AG04449 (cell line): ENCODE results near the gene MITF.

Source experiments
- CTCF ChIA-PET: fragments of 350-600 bp; formaldehyde crosslinking; extraction: SDS; loops from one replicate; lab custom pipeline; 2021; ENCODE audit warnings: antibody characterized with exemption; lab: Yijun Ruan, JAX
- POLR2A ChIA-PET: fragments of 400-600, 350-600 bp; formaldehyde crosslinking; extraction: SDS; loops from one replicate; lab custom pipeline; 2020; ENCODE audit warnings: antibody characterized with exemption, inconsistent platforms; lab: Yijun Ruan, JAX
- DNase-seq: peaks from one replicate; pipeline ENCODE4 v3.0.0-alpha.2; 2010; ENCODE audit warnings: low read depth, low spot score
- H3K4me3 ChIP-seq: 2 replicates; pipeline ENCODE4 v1.5.1; 2011; ENCODE audit warnings: low read depth, mild to moderate bottlenecking, control low read depth, low read length
- TF ChIP-seq, protein P1 (sequence below): IDR thresholded peaks from one replicate; pipeline ENCODE4 v1.5.1; 2011; ENCODE audit warnings: mild to moderate bottlenecking, moderate library complexity, low read length, control low read depth, inconsistent platforms; ENCODE audit not compliant: insufficient read depth; ENCODE audit errors: missing control alignments

Gene MITF

DNA sequence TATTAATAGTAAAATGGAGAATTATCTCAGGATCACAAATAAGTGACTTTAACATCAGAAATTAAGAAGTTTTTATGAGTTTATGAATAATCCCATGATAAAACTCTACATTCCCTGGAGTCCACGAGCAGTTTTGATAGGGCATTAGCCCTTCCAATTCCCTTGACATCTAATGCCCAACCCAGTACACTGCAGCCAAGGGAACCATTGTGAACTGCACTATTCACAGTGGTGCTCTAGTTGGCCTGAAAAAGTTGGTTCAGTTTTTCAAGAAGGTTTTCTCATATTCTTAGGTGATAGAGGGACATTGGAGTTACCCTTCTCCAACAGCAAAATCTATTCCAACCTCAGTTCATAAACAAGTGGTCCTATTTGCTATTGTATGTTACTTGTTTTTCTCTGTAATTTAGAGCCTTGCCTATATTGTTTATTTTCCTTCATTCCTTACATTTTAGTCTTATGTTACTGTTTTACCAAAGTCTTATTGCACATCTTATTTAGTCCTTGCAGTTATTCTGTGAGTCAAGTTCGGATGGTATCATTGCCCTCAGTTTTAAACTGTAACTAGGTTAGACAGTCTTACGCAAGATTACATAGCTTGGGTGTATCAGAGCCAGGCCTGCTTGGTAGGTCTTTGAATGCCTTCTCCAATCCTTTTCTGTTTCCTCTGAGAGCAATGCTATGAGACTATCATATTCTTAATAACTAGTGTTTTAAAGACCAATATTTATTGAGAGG is 202.3 kb downstream of the MITF start:
- ChIA-PET CTCF (no interaction called here), POLR2A (no interaction called here)
- no peak overlapping the region for H3K4me3 ChIP-seq
- DNase-seq = no peak
- TF ChIP-seq, protein P1, sequence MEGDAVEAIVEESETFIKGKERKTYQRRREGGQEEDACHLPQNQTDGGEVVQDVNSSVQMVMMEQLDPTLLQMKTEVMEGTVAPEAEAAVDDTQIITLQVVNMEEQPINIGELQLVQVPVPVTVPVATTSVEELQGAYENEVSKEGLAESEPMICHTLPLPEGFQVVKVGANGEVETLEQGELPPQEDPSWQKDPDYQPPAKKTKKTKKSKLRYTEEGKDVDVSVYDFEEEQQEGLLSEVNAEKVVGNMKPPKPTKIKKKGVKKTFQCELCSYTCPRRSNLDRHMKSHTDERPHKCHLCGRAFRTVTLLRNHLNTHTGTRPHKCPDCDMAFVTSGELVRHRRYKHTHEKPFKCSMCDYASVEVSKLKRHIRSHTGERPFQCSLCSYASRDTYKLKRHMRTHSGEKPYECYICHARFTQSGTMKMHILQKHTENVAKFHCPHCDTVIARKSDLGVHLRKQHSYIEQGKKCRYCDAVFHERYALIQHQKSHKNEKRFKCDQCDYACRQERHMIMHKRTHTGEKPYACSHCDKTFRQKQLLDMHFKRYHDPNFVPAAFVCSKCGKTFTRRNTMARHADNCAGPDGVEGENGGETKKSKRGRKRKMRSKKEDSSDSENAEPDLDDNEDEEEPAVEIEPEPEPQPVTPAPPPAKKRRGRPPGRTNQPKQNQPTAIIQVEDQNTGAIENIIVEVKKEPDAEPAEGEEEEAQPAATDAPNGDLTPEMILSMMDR = no peak

DNA sequence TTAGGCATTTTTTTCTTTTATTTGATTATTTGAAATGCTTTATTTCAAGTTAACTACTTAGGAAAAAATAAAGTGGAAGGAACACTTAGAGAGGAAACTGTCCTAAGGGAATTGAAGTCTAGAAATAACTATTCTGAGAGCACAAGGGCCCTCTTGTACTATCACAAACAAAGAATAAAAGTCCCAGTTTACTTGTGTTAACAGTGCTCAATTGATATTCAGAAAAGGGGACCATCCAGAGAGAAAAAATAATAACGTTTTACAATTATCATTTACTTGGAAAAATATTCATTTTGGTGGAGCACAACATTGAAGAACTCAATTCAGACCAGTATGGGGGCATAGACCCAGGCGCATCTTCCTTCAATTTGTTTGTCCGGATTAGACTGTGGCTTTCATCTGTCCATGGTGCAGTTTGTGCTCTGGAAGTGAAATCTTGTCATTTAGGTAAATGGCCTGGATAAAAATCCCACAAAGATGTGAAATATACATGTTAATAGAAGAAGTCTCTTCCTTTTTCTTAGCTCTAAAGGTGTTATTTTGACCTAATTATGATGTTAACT is 205.7 kb downstream of the MITF start:
- no peak overlapping the region for H3K4me3 ChIP-seq
- TF ChIP-seq, protein P1 = no peak
- no peak for DNase-seq
- ChIA-PET POLR2A (no interaction called here), CTCF (interaction anchor here (0.8 kb wide), 1 partner anchor 254 kb away, joined by 3 read pairs; no protein-coding TSS in a partner anchor)

DNA sequence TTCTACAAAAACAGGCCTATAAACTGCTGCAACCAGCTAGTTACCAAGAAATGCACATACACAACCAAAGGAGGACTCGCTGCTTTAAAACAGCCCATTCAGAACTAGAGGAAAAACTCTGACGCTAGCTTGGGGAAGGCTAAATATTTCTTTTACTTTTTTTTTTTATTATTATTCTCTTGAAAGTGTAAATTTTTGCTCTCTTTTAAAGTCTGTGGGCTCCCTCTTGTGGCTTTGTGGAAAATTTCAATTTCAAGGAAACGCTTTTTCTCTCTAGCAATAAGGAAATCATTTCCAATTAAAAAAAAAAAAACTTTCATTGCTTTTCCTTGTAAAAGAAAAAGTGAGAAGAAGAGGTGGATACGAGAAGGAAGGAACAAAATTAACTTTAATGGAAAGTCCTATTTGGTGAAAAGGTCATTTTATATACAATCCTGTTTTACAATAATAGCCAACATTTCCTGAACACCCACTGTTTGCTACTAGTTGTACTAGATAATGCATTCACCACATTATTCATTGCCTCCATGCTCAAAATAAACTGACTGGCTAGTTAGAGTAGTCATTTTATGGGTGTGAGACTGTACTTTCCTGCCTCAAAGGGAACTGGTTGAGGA is 209.1 kb downstream of the MITF start:
- TF ChIP-seq, protein P1 = peak; percentile 22
- no peak overlapping the region for H3K4me3 ChIP-seq
- ChIA-PET CTCF (interaction anchor here (0.7 to 2.8 kb wide), 13 partner anchors 9 to 277 kb away, joined by 3 to 15 read pairs (median 3); no protein-coding TSS in a partner anchor), POLR2A (no interaction called here)
- no peak for DNase-seq

DNA sequence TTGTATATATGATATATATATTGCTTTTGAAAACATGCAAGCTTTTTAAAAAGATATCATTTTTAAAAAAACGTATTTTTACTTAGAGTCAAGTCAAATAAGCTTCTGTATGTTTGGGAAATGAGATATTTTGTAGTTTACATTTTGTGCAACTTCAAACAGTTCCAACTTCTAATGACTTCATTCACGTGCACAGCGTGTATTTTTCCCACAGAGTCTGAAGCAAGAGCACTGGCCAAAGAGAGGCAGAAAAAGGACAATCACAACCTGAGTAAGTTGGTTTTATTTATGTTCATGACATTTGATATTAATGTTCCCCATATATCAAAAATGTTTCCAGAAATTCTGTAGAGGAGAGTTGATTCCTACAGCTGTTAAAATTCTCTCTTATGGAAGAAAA is 212.4 kb downstream of the MITF start:
- ChIA-PET POLR2A (no interaction called here), CTCF (interaction anchor here (1.1 to 3.2 kb wide), 2 partner anchors 159 to 260 kb away, joined by 4 to 18 read pairs; no protein-coding TSS in a partner anchor)
- no peak for DNase-seq
- TF ChIP-seq, protein P1 = no peak
- H3K4me3 ChIP-seq = no peak overlapping the region

DNA sequence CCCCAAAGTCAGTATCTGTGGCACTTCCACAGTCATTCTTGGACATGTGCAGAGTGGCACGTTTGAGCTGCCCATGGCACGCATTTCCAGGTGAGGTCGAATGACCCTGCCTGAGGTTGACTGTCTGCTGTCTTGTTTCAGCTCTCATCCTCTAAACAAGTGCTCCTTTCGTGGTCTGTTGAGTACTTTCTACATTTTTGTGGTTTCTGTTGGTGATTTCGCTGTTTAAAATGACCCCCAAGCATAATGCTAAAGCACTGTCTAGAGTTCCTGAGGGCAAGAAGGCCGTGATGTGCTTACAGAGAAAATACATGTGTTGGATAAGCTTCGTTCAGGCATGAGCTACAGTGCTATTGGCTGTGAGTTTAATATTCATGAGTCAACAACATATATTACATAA is 220.3 kb downstream of the MITF start:
- CTCF ChIA-PET = no interaction called here

More for the DNA sequence above, 220.3 kb downstream of the MITF start:
- no peak for DNase-seq
- H3K4me3 ChIP-seq = no peak overlapping the region
- TF ChIP-seq, protein P1 = no peak
- POLR2A ChIA-PET = no interaction called here
